CD8-positive, alpha-beta memory T cell (primary cell): ENCODE results near the gene KIAA0040. TPM values are rescaled to one million over a fixed set of nuclear protein-coding genes. Genes with fewer than 3 reads are reported as not detected.
"Not testable (repeated sequence)": the region's sequence is repeated elsewhere in the genome, so short reads cannot be mapped to it uniquely, and the experiment has no call there.

Experiments
- CTCF ChIA-PET: fragments of 350-600 bp; sonication (Branson Sonifier 250); formaldehyde crosslinking; loops from one replicate; lab custom pipeline; 2021; ENCODE audit warnings: antibody characterized with exemption; lab: Charles Lee
- POLR2A ChIA-PET: fragments of 350-600 bp; sonication (Branson Sonifier 250); formaldehyde crosslinking; loops from one replicate; lab custom pipeline; 2021; ENCODE audit warnings: antibody characterized with exemption; lab: Charles Lee
- DNase-seq, 5 donors: peaks; one replicate each; pipeline versions ENCODE4 v3.0.0 to v3.0.0-alpha.2; 2020 to 2022; ENCODE audit warnings: mixed read lengths in 1 of 5
- H3K27ac ChIP-seq: one replicate; pipeline ENCODE4 v1.7.0; 2013; ENCODE audit warnings: low read depth, mild to moderate bottlenecking, low read length, moderate library complexity
- H3K27me3 ChIP-seq: 2 replicates; pipeline ENCODE4 v1.7.0; 2013; ENCODE audit warnings: low read length, mild to moderate bottlenecking; ENCODE audit not compliant: insufficient read depth, poor library complexity, severe bottlenecking
- H3K36me3 ChIP-seq: 2 replicates; pipeline ENCODE4 v1.7.0; 2013; ENCODE audit warnings: mild to moderate bottlenecking, low read length, moderate library complexity; ENCODE audit not compliant: insufficient read depth
- H3K4me1 ChIP-seq: 2 replicates; pipeline ENCODE4 v1.7.0; 2013; ENCODE audit warnings: mild to moderate bottlenecking, low read length, moderate library complexity; ENCODE audit not compliant: insufficient read depth
- H3K4me3 ChIP-seq: 2 replicates; pipeline ENCODE4 v1.7.0; 2013; ENCODE audit warnings: mild to moderate bottlenecking, low read length
- H3K9me3 ChIP-seq: 2 replicates; pipeline ENCODE4 v1.7.0; 2013; ENCODE audit warnings: mild to moderate bottlenecking, low read length
- H3K27ac Mint-ChIP-seq, 8 donors: one replicate each; pipeline ENCODE4 v1.8.0; 2020 to 2021; ENCODE audit warnings: mixed read lengths in 8 of 8, mild to moderate bottlenecking in 6 of 8, inconsistent platforms in 3 of 8, moderate library complexity in 3 of 8
- H3K27me3 Mint-ChIP-seq, 2 donors: one replicate each; pipeline ENCODE4 v1.8.0; 2020 to 2021; ENCODE audit warnings: mixed read lengths in 2 of 2, mild to moderate bottlenecking in 1 of 2, moderate library complexity in 1 of 2
- H3K36me3 Mint-ChIP-seq, 3 donors: one replicate each; pipeline ENCODE4 v1.8.0; 2020 to 2021; ENCODE audit warnings: mixed read lengths in 3 of 3, inconsistent platforms in 1 of 3, mild to moderate bottlenecking in 1 of 3
- H3K4me1 Mint-ChIP-seq, 3 donors: one replicate each; pipeline ENCODE4 v1.8.0; 2020 to 2021; ENCODE audit warnings: mixed read lengths in 3 of 3, inconsistent platforms in 1 of 3, mild to moderate bottlenecking in 1 of 3
- H3K4me3 Mint-ChIP-seq, 7 donors: one replicate each; pipeline ENCODE4 v1.8.0; 2020 to 2021; ENCODE audit warnings: mixed read lengths in 7 of 7, mild to moderate bottlenecking in 6 of 7, moderate library complexity in 4 of 7, inconsistent platforms in 2 of 7
- H3K9me3 Mint-ChIP-seq, 5 donors: one replicate each; pipeline ENCODE4 v1.8.0; 2020 to 2022; ENCODE audit warnings: mixed read lengths in 5 of 5, mild to moderate bottlenecking in 3 of 5, moderate library complexity in 2 of 5, inconsistent platforms in 1 of 5
- polyA plus RNA-seq: library from polyadenylated mRNA; unstranded; fragments of 300-500 nt; fragmentation: Illumina TruSeq; gene quantifications from one replicate; pipeline ENCODE4 v1.2.3, GENCODE V29; 2021
- total RNA-seq, 2 experiments: library from RNA; stranded (reverse); gene quantifications; one replicate each; pipeline ENCODE4 v1.2.3, GENCODE V29; 2021

KIAA0040 gene
- total and polyA plus RNA-seq, 3 experiments from 2014 or later = 30.4 to 39.3 (median 31.8) TPM

DNA sequence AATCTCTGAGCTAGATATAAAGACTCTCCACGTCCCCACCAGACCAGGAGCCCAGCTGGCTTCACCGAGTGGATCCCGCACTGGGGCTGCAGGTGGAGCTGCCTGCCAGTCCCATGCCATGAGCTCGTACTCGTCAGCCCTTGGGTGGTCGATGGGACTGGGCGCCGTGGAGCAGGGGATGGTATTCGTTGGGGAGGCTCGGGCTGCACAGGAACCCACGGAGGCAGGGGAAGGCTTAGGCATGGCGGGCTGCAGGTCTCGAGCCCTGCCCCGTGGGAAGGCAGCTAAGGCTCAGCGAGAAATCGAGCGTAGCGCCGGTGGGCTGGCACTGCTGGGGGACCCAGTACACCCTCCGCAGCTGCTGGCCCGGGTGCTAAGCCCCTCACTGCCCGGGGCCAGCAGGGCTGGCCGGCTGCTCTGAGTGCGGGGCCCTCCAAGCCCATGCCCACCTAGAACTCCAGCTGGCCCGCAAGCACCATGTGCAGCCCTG lies 84.2 kb downstream of the KIAA0040 start:
- H3K4me3 Mint-ChIP-seq, H3K36me3 Mint-ChIP-seq, DNase-seq, H3K9me3 ChIP-seq, H3K27me3 ChIP-seq, CTCF ChIA-PET, H3K4me1 ChIP-seq, H3K4me1 Mint-ChIP-seq, H3K27ac ChIP-seq, POLR2A ChIA-PET, H3K27ac Mint-ChIP-seq, H3K36me3 ChIP-seq, H3K4me3 ChIP-seq: not testable (repeated sequence)
- H3K27me3 Mint-ChIP-seq = peaks cover 4 to 26% of the 10 kb centered on the region in 2 donors
- peaks cover 5 to 15% (median 8%) of the 10 kb centered on the region in 5 donors for H3K9me3 Mint-ChIP-seq

Other genes with a start within 250 kb of the KIAA0040 start
- gene CACYBP, start 192.8 kb downstream of the KIAA0040 start, total RNA-seq = 100 to 1,000 TPM; 345 to 372 TPM
- 166 TPM for gene CACYBP, start 192.8 kb downstream of the KIAA0040 start, polyA plus RNA-seq
- 10 to 100 TPM; 41.0 to 41.4 TPM for gene MRPS14, start 169.4 kb downstream of the KIAA0040 start, total RNA-seq
- 49.4 TPM for gene MRPS14, start 169.4 kb downstream of the KIAA0040 start, polyA plus RNA-seq
- gene TNN, start 124.9 kb downstream of the KIAA0040 start, total RNA-seq = not detected
- gene TNN, start 124.9 kb downstream of the KIAA0040 start, polyA plus RNA-seq = not detected